HCT116 (cell line): Measurements from ENCODE around the gene NR1D2.

Experiments used
- EZH2 ChIP-seq: fragments of 200-600 bp; sonication (generic); IDR thresholded peaks from 2 replicates; pipeline ENCODE4 v1.6.1; 2017; ENCODE audit warnings: antibody characterized with exemption, mixed run types
- POLR2A ChIP-seq: IDR thresholded peaks from 2 replicates; pipeline ENCODE4 v1.7.0; 2011; ENCODE audit warnings: borderline replicate concordance; ENCODE audit not compliant: insufficient read depth, insufficient read length; ENCODE audit errors: extremely low read depth
- RAD21 ChIP-seq: IDR thresholded peaks from 2 replicates; pipeline ENCODE4 v1.6.1; 2012; ENCODE audit warnings: low read depth, mild to moderate bottlenecking
- SIN3A ChIP-seq: IDR thresholded peaks from 2 replicates; pipeline ENCODE4 v1.6.1; 2012; ENCODE audit warnings: low read depth
- SP1 ChIP-seq: IDR thresholded peaks from 2 replicates; pipeline ENCODE4 v1.6.1; 2012; ENCODE audit warnings: low read depth
- SRF ChIP-seq: IDR thresholded peaks from 2 replicates; pipeline ENCODE4 v1.6.1; 2012; ENCODE audit warnings: low read depth
- TF ChIP-seq, protein P1 (sequence below): IDR thresholded peaks from 2 replicates; pipeline ENCODE4 v1.6.1; 2012; ENCODE audit warnings: low read depth
- TF ChIP-seq, protein P2 (sequence below), 3 experiments: fragments of 200-600 bp in 1 of 3; sonication (generic) in 1 of 3; IDR thresholded peaks in 2 of 3; conservative IDR thresholded peaks in 1 of 3; 2 replicates each; pipeline ENCODE4 v1.5.1; 2012 to 2017; ENCODE audit warnings: low read depth in 2 of 3, low read length in 2 of 3, antibody characterized with exemption in 1 of 3, borderline replicate concordance in 1 of 3, control low read depth in 1 of 3, mild to moderate bottlenecking in 1 of 3, mixed read lengths in 1 of 3, mixed run types in 1 of 3, moderate library complexity in 1 of 3; ENCODE audit not compliant: insufficient read depth in 1 of 3
- TF ChIP-seq, protein P3 (sequence below): IDR thresholded peaks from 2 replicates; pipeline ENCODE4 v1.6.1; 2012
- TF ChIP-seq, protein P4 (sequence below): IDR thresholded peaks from 2 replicates; pipeline ENCODE4 v1.6.1; 2012

DNA sequence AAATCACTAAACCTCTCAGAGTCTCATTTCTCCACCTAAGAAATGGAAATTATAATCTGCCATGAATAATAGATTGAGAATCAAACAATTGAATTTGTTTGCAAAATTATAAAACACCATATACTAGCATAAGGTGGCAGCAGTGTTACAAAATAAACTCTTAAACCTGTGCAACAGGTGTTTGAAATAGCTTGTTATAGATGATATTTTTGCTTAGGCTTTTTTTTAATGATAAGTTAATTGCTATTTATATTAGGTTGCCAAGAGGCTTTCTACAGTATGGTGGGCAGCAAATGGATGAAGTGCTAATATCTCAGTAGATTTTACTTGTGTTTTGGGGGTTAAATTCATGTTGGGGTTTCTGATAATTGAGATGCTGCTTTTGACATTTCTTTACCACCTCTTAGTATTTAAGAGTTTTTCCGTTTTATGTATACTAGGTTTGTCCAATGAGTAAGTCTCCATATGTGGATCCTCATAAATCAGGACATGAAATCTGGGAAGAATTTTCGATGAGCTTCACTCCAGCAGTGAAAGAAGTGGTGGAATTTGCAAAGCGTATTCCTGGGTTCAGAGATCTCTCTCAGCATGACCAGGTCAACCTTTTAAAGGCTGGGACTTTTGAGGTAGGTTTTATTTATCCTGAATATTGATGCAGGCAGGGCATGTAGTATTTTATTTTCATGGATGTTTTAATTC, 19.6 kb downstream of the NR1D2 start:
- TF ChIP-seq POLR2A (no peak), EZH2 (no peak), SP1 (no peak), RAD21 (no peak), SRF (no peak), SIN3A (no peak)
- TF ChIP-seq, protein P1, sequence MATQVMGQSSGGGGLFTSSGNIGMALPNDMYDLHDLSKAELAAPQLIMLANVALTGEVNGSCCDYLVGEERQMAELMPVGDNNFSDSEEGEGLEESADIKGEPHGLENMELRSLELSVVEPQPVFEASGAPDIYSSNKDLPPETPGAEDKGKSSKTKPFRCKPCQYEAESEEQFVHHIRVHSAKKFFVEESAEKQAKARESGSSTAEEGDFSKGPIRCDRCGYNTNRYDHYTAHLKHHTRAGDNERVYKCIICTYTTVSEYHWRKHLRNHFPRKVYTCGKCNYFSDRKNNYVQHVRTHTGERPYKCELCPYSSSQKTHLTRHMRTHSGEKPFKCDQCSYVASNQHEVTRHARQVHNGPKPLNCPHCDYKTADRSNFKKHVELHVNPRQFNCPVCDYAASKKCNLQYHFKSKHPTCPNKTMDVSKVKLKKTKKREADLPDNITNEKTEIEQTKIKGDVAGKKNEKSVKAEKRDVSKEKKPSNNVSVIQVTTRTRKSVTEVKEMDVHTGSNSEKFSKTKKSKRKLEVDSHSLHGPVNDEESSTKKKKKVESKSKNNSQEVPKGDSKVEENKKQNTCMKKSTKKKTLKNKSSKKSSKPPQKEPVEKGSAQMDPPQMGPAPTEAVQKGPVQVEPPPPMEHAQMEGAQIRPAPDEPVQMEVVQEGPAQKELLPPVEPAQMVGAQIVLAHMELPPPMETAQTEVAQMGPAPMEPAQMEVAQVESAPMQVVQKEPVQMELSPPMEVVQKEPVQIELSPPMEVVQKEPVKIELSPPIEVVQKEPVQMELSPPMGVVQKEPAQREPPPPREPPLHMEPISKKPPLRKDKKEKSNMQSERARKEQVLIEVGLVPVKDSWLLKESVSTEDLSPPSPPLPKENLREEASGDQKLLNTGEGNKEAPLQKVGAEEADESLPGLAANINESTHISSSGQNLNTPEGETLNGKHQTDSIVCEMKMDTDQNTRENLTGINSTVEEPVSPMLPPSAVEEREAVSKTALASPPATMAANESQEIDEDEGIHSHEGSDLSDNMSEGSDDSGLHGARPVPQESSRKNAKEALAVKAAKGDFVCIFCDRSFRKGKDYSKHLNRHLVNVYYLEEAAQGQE: no peak
- TF ChIP-seq, protein P2, sequence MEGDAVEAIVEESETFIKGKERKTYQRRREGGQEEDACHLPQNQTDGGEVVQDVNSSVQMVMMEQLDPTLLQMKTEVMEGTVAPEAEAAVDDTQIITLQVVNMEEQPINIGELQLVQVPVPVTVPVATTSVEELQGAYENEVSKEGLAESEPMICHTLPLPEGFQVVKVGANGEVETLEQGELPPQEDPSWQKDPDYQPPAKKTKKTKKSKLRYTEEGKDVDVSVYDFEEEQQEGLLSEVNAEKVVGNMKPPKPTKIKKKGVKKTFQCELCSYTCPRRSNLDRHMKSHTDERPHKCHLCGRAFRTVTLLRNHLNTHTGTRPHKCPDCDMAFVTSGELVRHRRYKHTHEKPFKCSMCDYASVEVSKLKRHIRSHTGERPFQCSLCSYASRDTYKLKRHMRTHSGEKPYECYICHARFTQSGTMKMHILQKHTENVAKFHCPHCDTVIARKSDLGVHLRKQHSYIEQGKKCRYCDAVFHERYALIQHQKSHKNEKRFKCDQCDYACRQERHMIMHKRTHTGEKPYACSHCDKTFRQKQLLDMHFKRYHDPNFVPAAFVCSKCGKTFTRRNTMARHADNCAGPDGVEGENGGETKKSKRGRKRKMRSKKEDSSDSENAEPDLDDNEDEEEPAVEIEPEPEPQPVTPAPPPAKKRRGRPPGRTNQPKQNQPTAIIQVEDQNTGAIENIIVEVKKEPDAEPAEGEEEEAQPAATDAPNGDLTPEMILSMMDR (IDR thresholded peaks at IDR 0.05 in 2 of 3, conservative IDR thresholded peaks at IDR 0.05 in 1 of 3; ENCODE audit: borderline replicate concordance in 1 of 3, insufficient read depth in 1 of 3, low read depth in 2 of 3, low read length in 2 of 3): no peak
- TF ChIP-seq, protein P3, sequence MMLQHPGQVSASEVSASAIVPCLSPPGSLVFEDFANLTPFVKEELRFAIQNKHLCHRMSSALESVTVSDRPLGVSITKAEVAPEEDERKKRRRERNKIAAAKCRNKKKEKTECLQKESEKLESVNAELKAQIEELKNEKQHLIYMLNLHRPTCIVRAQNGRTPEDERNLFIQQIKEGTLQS: no peak
- TF ChIP-seq, protein P4, sequence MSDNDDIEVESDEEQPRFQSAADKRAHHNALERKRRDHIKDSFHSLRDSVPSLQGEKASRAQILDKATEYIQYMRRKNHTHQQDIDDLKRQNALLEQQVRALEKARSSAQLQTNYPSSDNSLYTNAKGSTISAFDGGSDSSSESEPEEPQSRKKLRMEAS: no peak
